Kidney epithelial cell (primary cell): Measurements from ENCODE around the gene IRF7. TPM values are rescaled to one million over a fixed set of nuclear protein-coding genes. Genes with fewer than 3 reads are reported as not detected.
A peak's percentile ranks its signal among the peaks of the same experiment; 100 is the strongest.

Experiments used
- DNase-seq: peaks from one replicate; pipeline ENCODE4 v3.0.0-alpha.2; 2010; ENCODE audit warnings: low read depth
- H3K27me3 ChIP-seq: 2 replicates; pipeline ENCODE4 v1.6.0; 2011; ENCODE audit warnings: low read length; ENCODE audit not compliant: control insufficient read depth, insufficient read depth
- H3K36me3 ChIP-seq: 2 replicates; pipeline ENCODE4 v1.5.1; 2011; ENCODE audit warnings: low read length; ENCODE audit not compliant: control insufficient read depth, insufficient read depth
- H3K4me3 ChIP-seq: 2 replicates; pipeline ENCODE4 v1.5.1; 2011; ENCODE audit warnings: low read depth, mild to moderate bottlenecking, control low read depth, low read length
- total RNA-seq: library from RNA; depleted of rRNA; stranded (reverse); fragments of >200 nt; gene quantifications from 2 replicates; pipeline ENCODE4 v1.2.3, GENCODE V29; 2015
- TF ChIP-seq, protein P1 (sequence below): IDR thresholded peaks from 2 replicates; pipeline ENCODE4 v1.5.1; 2011; ENCODE audit warnings: mild to moderate bottlenecking, moderate library complexity, low read length, control low read depth, inconsistent platforms; ENCODE audit not compliant: insufficient read depth, poor library complexity, severe bottlenecking

IRF7 gene
- total RNA-seq, 1 donor from 2014 or later = 60.2 TPM

DNA sequence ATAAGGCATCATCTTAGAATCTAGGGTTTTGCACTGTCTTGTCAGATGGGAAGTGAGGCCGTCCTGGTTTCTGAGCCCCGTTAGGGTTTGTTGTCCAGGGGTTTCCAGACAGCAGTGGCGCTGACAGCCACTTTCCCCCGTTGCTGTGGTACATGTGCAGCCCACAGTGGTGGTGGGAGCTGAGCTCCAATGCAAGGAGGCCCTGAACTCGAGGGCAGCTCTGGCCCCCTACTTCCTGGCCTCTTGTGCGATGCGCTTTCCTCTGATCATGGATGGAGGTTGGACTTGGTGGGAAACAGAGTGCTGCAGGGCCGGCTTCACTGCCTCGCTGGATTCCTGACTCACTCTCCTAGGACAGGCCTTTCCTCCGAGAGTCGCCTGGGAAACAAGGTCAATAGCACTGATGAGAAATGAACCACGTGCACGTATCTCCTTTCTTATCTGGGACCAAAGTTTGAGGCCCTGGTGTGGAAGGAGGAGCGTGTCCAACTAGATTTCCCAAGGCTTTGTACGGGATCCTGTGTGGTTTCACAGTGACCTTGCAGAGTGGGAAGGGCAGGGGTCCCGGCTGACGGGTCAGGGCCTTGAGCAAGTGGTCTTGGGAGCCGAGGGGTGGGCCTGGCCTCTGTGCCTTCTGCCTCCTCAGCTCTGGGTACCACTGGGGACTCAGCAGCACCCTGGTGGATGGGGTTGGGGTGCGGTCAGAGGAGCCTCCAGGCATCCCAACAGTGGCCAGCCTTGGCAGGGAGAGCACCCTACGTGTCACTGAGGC lies 35.7 kb downstream of the IRF7 start:
- H3K27me3 ChIP-seq = no peaks in the 10 kb centered on the region
- H3K36me3 ChIP-seq = peaks cover 1% of the 10 kb centered on the region
- TF ChIP-seq, protein P1, sequence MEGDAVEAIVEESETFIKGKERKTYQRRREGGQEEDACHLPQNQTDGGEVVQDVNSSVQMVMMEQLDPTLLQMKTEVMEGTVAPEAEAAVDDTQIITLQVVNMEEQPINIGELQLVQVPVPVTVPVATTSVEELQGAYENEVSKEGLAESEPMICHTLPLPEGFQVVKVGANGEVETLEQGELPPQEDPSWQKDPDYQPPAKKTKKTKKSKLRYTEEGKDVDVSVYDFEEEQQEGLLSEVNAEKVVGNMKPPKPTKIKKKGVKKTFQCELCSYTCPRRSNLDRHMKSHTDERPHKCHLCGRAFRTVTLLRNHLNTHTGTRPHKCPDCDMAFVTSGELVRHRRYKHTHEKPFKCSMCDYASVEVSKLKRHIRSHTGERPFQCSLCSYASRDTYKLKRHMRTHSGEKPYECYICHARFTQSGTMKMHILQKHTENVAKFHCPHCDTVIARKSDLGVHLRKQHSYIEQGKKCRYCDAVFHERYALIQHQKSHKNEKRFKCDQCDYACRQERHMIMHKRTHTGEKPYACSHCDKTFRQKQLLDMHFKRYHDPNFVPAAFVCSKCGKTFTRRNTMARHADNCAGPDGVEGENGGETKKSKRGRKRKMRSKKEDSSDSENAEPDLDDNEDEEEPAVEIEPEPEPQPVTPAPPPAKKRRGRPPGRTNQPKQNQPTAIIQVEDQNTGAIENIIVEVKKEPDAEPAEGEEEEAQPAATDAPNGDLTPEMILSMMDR = no peak
- no peak for DNase-seq
- no peak overlapping the region for H3K4me3 ChIP-seq

DNA sequence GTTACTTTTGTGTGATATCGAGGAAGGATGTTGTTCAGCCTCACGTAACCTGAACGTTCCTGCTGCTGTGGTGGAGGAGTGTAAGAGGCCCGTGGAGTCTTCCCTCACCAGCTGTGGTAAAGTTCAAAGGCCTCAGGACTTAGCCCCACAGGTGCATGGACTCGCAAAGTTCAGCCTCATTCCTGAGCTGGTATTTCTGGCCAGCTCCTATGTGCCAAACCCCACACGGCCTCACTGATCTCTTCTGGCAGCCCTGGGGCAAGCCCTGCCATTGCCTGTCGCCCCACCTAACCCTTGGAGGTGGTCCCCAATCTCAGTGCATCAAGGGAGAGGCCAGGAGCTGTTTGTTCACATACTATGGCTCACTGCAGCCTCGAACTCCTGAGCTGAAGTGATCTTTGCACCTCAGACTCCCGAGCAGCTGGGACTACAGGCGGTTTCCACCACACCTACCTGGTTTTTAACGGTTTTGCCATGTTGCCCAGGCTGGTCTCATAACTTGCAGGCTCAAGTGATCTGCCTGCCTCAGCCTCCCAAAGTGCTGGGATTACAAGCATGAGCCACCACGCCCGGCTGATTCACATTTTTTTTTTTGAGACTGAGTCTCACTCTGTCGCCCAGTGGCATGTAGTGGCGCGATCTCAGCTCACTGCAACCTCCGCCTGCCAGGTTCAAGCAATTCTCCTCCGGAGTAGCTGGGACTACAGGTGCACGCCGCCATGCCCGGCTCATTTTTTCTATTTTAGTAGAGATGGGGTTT lies 37.3 kb downstream of the IRF7 start:
- TF ChIP-seq, protein P1 = no peak

GRCh38 chr11:577611-577894 lies 38.2 kb downstream of the IRF7 start:
- Histone ChIP-seq H3K4me3 (peak overlapping the region; percentile 75), H3K36me3 (peaks cover 1% of the 10 kb centered on the region), H3K27me3 (no peaks in the 10 kb centered on the region)
- TF ChIP-seq, protein P1 = no peak
- no peak for DNase-seq

More for the DNA sequence above, 37.3 kb downstream of the IRF7 start:
- Histone ChIP-seq H3K36me3 (peaks cover 1% of the 10 kb centered on the region), H3K4me3 (no peak overlapping the region), H3K27me3 (no peaks in the 10 kb centered on the region)
- DNase-seq = no peak

GRCh38 chr11:576811-577610 lies 38.7 kb downstream of the IRF7 start:
- TF ChIP-seq, protein P1 = no peak
- no peaks in the 10 kb centered on the region for H3K27me3 ChIP-seq
- peak overlapping the region; percentile 75 for H3K4me3 ChIP-seq
- peaks cover 1% of the 10 kb centered on the region for H3K36me3 ChIP-seq
- DNase-seq = no peak

- Histone ChIP-seq H3K36me3 (peaks cover 1% of the 10 kb centered on the region), H3K4me3 (peak within 1 kb of the TSS; percentile 75), H3K27me3 (no peaks in the 10 kb centered on the region)
- TF ChIP-seq, protein P1 = no peak
- DNase-seq = peak; percentile 56
These were observed 39.6 kb downstream of the IRF7 start, which contains the start of gene PHRF1 for GRCh38 chr11:575996-576768. Gene PHRF1 (plus strand): TSS chr11:576470. CDS start chr11:581513, 5,043 bp downstream.
